OCI-LY1 (cell line): ENCODE results near the gene NLRP1.

Source experiments
- EZH2 ChIP-seq: fragments of 200-600 bp; sonication (generic), shearing (Covaris generic); IDR thresholded peaks from 2 replicates; pipeline ENCODE4 v1.8.0; 2017; ENCODE audit warnings: borderline replicate concordance, mixed run types, mild to moderate bottlenecking, antibody characterized with exemption, low read length, moderate library complexity, mixed read lengths
- TF ChIP-seq, protein P1 (sequence below): fragments of 200-600 bp; sonication (generic), shearing (Covaris generic); IDR thresholded peaks from 2 replicates; pipeline ENCODE4 v1.5.1; 2017; ENCODE audit warnings: mild to moderate bottlenecking, antibody characterized with exemption, low read length, moderate library complexity, mixed read lengths

- TF ChIP-seq EZH2: no peak
- TF ChIP-seq, protein P1, sequence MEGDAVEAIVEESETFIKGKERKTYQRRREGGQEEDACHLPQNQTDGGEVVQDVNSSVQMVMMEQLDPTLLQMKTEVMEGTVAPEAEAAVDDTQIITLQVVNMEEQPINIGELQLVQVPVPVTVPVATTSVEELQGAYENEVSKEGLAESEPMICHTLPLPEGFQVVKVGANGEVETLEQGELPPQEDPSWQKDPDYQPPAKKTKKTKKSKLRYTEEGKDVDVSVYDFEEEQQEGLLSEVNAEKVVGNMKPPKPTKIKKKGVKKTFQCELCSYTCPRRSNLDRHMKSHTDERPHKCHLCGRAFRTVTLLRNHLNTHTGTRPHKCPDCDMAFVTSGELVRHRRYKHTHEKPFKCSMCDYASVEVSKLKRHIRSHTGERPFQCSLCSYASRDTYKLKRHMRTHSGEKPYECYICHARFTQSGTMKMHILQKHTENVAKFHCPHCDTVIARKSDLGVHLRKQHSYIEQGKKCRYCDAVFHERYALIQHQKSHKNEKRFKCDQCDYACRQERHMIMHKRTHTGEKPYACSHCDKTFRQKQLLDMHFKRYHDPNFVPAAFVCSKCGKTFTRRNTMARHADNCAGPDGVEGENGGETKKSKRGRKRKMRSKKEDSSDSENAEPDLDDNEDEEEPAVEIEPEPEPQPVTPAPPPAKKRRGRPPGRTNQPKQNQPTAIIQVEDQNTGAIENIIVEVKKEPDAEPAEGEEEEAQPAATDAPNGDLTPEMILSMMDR: no peak
These were observed 24.2 kb upstream of the NLRP1 start for GRCh38 chr17:5608399-5609112.
